Activated B cell treated with CpG ODN at 0.5 μM for 24 hours (primary cell): ENCODE measurements around the gene ATRN. TPM values are rescaled to one million over a fixed set of nuclear protein-coding genes. Genes with fewer than 3 reads are reported as not detected.

Source experiments
- ATAC-seq: fragments of 200-7000 bp; cut with Tn5 transposase; one replicate; pipeline ENCODE4 v1.10.0; 2021; ENCODE audit warnings: low read depth, mild to moderate bottlenecking, moderate library complexity
- CTCF ChIA-PET: fragments of 350-600 bp; sonication (Branson Sonifier 250); formaldehyde crosslinking; loops from one replicate; lab custom pipeline; 2021; ENCODE audit warnings: antibody characterized with exemption; lab: Charles Lee
- POLR2A ChIA-PET: fragments of 350-600 bp; sonication (Branson Sonifier 250); formaldehyde crosslinking; loops from one replicate; lab custom pipeline; 2021; ENCODE audit warnings: antibody characterized with exemption; lab: Charles Lee
- DNase-seq: peaks from one replicate; pipeline ENCODE4 v3.0.0; 2022
- H3K27ac Mint-ChIP-seq: one replicate; pipeline ENCODE4 v1.8.0; 2020; ENCODE audit warnings: mixed read lengths
- H3K27me3 Mint-ChIP-seq: one replicate; pipeline ENCODE4 v1.8.0; 2021; ENCODE audit warnings: mixed read lengths
- H3K36me3 Mint-ChIP-seq: one replicate; pipeline ENCODE4 v1.8.0; 2021; ENCODE audit warnings: low read depth, mixed read lengths
- H3K4me1 Mint-ChIP-seq: one replicate; pipeline ENCODE4 v1.8.0; 2021; ENCODE audit warnings: mixed read lengths
- H3K4me3 Mint-ChIP-seq: one replicate; pipeline ENCODE4 v1.8.0; 2020; ENCODE audit warnings: mild to moderate bottlenecking, mixed read lengths
- H3K9me3 Mint-ChIP-seq: one replicate; pipeline ENCODE4 v1.8.0; 2020; ENCODE audit warnings: mixed read lengths
- CTCF ChIP-seq: fragments of 200-600 bp; IDR thresholded peaks from one replicate; pipeline ENCODE4 v1.8.0; 2022; ENCODE audit warnings: antibody characterized with exemption, mild to moderate bottlenecking
- intact Hi-C: fragments of 100-400 bp; cut with micrococcal nuclease; formaldehyde crosslinking; loops from one replicate; pipeline ENCODE4 v1.15.1; 2024
- total RNA-seq: library from RNA; stranded (reverse); gene quantifications from 2 replicates; pipeline ENCODE4 v1.2.3, GENCODE V29; 2022

Gene ATRN
- total RNA-seq, 1 donor from 2014 or later, result 13.0 TPM

DNA sequence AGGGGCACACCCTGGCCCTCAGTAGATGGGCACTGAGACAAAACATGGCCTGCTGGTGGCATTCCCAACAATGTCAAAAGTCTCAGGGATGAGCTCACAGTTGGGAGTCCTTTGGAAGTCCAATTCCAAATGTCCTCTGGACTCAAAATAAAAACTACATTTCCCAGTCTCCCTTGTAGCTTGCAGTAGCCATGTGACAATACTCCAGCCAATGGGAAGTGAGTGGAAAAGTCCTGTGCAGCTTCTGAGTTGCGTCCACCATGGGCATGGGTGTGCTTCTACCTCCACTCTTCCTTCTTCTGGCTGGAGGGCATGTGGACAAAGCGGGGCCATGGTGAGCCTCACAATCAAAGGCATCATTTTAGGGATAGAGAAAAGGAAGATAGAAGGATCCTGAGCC is 216.8 kb downstream of the ATRN start:
- Mint-ChIP-seq H3K27ac (no peak overlapping the region), H3K4me3 (no peak overlapping the region), H3K27me3 (peaks cover 20% of the 10 kb centered on the region), H3K4me1 (no peaks in the 10 kb centered on the region), H3K9me3 (no peaks in the 10 kb centered on the region), H3K36me3 (no peaks in the 10 kb centered on the region)
- ATAC-seq, result no peak
- POLR2A ChIA-PET, result no interaction called here
- CTCF ChIA-PET, result interaction anchor here (1.0 kb wide), 1 partner anchor 11 kb away, joined by 4 read pairs; no protein-coding TSS in a partner anchor
- no peak for DNase-seq
- no peak for TF ChIP-seq CTCF
- intact Hi-C loops, result no loop called here

DNA sequence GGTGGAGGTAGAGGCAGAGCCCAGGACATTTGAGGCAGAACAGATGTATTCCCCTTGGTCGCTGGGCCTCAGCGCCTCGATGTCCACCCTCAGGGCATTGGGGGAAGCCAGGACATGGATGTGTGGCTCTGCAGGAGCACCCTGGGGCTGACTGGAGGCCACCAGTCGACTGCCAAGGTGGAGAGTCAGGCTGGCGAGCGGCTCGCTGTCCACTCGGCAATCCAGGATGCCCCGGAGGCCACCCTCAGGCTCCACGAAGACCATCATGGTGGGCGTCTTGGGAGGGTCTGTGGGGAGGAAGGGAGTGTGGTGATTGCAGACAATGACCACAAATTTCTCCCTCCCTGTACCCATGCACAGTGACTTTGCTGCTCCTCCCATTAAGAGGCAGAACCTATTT is 219.2 kb downstream of the ATRN start:
- H3K4me3 Mint-ChIP-seq, result no peak overlapping the region
- H3K27me3 Mint-ChIP-seq, result peaks cover 10% of the 10 kb centered on the region
- TF ChIP-seq CTCF, result no peak
- DNase-seq (no peak), ATAC-seq (no peak)
- ChIA-PET CTCF (no interaction called here), POLR2A (no interaction called here)
- H3K36me3 Mint-ChIP-seq, result no peaks in the 10 kb centered on the region
- H3K4me1 Mint-ChIP-seq, result no peaks in the 10 kb centered on the region
- intact Hi-C loops, result no loop called here
- no peak overlapping the region for H3K27ac Mint-ChIP-seq
- H3K9me3 Mint-ChIP-seq, result no peaks in the 10 kb centered on the region

- intact Hi-C loops, result no loop called here
- ChIA-PET POLR2A (no interaction called here), CTCF (no interaction called here)
- TF ChIP-seq CTCF, result no peak
- Mint-ChIP-seq H3K36me3 (no peaks in the 10 kb centered on the region), H3K4me3 (no peak overlapping the region), H3K4me1 (no peaks in the 10 kb centered on the region), H3K27ac (no peak overlapping the region), H3K9me3 (no peaks in the 10 kb centered on the region), H3K27me3 (peaks cover 8% of the 10 kb centered on the region)
- DNase-seq (no peak), ATAC-seq (no peak)
Observed at GRCh38 chr20:3690413-3690812, 219.6 kb downstream of the ATRN start.

GRCh38 chr20:3691306-3691705 is 220.5 kb downstream of the ATRN start:
- no peak for DNase-seq
- POLR2A ChIA-PET, result no interaction called here
- ATAC-seq, result no peak
- no peaks in the 10 kb centered on the region for H3K36me3 Mint-ChIP-seq
- no peak for TF ChIP-seq CTCF
- intact Hi-C loops, result no loop called here
- H3K4me1 Mint-ChIP-seq, result no peaks in the 10 kb centered on the region
- CTCF ChIA-PET, result no interaction called here
- H3K27me3 Mint-ChIP-seq, result peaks cover 4% of the 10 kb centered on the region
- H3K4me3 Mint-ChIP-seq, result no peak overlapping the region
- no peak overlapping the region for H3K27ac Mint-ChIP-seq
- no peaks in the 10 kb centered on the region for H3K9me3 Mint-ChIP-seq

GRCh38 chr20:3691897-3692296 is 221.1 kb downstream of the ATRN start:
- CTCF ChIA-PET, result no interaction called here
- no peak for TF ChIP-seq CTCF
- Mint-ChIP-seq H3K4me3 (no peak overlapping the region), H3K27ac (no peak overlapping the region), H3K36me3 (no peaks in the 10 kb centered on the region), H3K9me3 (no peaks in the 10 kb centered on the region), H3K27me3 (no peaks in the 10 kb centered on the region), H3K4me1 (no peaks in the 10 kb centered on the region)
- ATAC-seq, result no peak
- DNase-seq, result no peak
- POLR2A ChIA-PET, result no interaction called here
- intact Hi-C loops, result no loop called here
